Measurements from ENCODE around the gene HS3ST3A1. TPM values are rescaled to one million over a fixed set of nuclear protein-coding genes. Genes with fewer than 3 reads are reported as not detected.

HS3ST3A1 gene
- total RNA-seq, 1 donor from 2014 or later: 8.6 TPM

DNA sequence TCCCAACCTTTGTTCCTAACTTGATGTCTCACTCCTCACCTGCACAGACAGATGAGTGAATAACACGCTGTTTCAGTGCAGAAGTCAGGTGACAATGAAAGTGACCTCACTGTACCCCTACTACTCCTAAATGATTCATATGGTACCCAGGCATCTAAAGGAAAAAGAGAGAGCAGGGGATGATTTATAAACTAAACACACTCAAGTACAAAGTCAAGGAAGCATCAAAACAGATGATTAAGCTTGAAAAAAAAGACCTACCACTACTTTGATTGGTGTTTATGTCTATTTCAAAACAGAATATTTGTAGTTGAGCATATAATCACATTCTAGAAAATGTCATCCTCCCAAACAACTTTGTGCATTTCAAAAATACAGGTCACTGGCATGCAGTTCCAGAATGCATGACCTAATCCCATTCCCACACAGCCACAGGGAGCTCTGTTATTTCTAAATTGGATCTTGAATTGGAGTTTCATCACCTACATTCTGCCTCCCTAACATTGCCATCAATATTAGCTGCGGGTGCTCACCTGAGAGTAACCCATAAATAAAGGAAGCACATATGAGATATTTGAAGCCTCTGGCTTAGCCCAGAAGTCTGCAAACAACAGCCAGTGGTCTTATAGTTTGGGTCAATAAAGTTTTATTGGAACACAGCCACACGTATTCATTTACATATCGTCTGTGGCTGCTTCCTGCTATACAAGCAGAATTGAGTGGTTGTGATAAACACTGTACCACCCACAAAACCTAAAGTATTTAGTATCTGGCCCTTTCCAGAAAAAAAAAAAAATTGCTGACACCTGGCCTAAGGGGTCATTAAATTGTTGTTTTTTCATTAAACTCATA, 14.0 kb downstream of the HS3ST3A1 start:
- DNase-seq (ENCODE audit: extremely low spot score in 2 of 2): no peak
- Histone ChIP-seq H3K27me3 (no peaks in the 10 kb centered on the region), H3K4me1 (peaks cover 5% of the 10 kb centered on the region), H3K9me3 (no peaks in the 10 kb centered on the region), H3K27ac (no peak overlapping the region), H3K4me3 (no peak overlapping the region), H3K36me3 (no peaks in the 10 kb centered on the region)
- intact Hi-C loops (cut with DNase I): loop anchor here (5.0 kb wide), 1 partner anchor 1500 kb away; no protein-coding TSS in a partner anchor
- no peak for TF ChIP-seq POLR2AphosphoS5 (IDR thresholded peaks at IDR 0.05; ENCODE audit: insufficient read depth in 1 of 2, low read depth in 1 of 2)
- no peak for TF ChIP-seq POLR2A (IDR thresholded peaks at IDR 0.05)
- TF ChIP-seq, protein P1, sequence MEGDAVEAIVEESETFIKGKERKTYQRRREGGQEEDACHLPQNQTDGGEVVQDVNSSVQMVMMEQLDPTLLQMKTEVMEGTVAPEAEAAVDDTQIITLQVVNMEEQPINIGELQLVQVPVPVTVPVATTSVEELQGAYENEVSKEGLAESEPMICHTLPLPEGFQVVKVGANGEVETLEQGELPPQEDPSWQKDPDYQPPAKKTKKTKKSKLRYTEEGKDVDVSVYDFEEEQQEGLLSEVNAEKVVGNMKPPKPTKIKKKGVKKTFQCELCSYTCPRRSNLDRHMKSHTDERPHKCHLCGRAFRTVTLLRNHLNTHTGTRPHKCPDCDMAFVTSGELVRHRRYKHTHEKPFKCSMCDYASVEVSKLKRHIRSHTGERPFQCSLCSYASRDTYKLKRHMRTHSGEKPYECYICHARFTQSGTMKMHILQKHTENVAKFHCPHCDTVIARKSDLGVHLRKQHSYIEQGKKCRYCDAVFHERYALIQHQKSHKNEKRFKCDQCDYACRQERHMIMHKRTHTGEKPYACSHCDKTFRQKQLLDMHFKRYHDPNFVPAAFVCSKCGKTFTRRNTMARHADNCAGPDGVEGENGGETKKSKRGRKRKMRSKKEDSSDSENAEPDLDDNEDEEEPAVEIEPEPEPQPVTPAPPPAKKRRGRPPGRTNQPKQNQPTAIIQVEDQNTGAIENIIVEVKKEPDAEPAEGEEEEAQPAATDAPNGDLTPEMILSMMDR (IDR thresholded peaks at IDR 0.05): no peak

DNA sequence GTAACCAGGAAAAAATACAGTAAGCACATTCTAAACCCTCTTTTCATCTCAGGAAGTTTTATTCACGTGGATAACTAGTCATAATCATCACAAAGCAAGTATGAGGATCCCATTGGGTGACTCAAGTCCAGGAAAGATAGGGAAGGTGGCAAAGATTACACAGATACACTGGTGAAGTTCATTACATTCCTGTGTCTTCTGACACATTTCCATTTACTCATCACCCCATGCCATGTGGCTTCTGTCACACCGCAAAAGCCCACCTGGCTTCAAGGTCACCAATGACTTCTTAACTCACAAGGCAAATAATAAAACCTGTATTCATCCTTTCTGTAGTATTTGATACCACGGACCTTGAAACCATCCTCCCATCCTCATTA, 17.0 kb downstream of the HS3ST3A1 start:
- Histone ChIP-seq H3K27me3 (no peaks in the 10 kb centered on the region), H3K4me1 (peaks cover 5% of the 10 kb centered on the region), H3K4me3 (no peak overlapping the region), H3K27ac (no peak overlapping the region), H3K9me3 (no peaks in the 10 kb centered on the region), H3K36me3 (no peaks in the 10 kb centered on the region)
- intact Hi-C loops (cut with DNase I): loop anchor here (5.0 kb wide), 1 partner anchor 1503 kb away; no protein-coding TSS in a partner anchor
- TF ChIP-seq, protein P1 (IDR thresholded peaks at IDR 0.05): no peak
- TF ChIP-seq POLR2A (IDR thresholded peaks at IDR 0.05) (no peak), POLR2AphosphoS5 (IDR thresholded peaks at IDR 0.05; ENCODE audit: insufficient read depth in 1 of 2, low read depth in 1 of 2) (no peak)
- no peak for DNase-seq (ENCODE audit: extremely low spot score in 2 of 2)

GRCh38 chr17:13583996-13584700, 17.6 kb downstream of the HS3ST3A1 start:
- TF ChIP-seq POLR2AphosphoS5 (IDR thresholded peaks at IDR 0.05; ENCODE audit: insufficient read depth in 1 of 2, low read depth in 1 of 2) (no peak), POLR2A (IDR thresholded peaks at IDR 0.05) (no peak)
- TF ChIP-seq, protein P1 (IDR thresholded peaks at IDR 0.05): no peak
- H3K4me3 ChIP-seq: no peak overlapping the region
- intact Hi-C loops (cut with DNase I): no loop called here

GRCh38 chr17:13582776-13583547, 18.8 kb downstream of the HS3ST3A1 start:
- no peaks in the 10 kb centered on the region for H3K4me1 ChIP-seq
- H3K36me3 ChIP-seq: no peaks in the 10 kb centered on the region
- no peaks in the 10 kb centered on the region for H3K9me3 ChIP-seq
- no peak overlapping the region for H3K27ac ChIP-seq
- DNase-seq (ENCODE audit: extremely low spot score in 2 of 2): no peak
- TF ChIP-seq POLR2AphosphoS5 (IDR thresholded peaks at IDR 0.05; ENCODE audit: insufficient read depth in 1 of 2, low read depth in 1 of 2) (no peak), POLR2A (IDR thresholded peaks at IDR 0.05) (no peak)
- TF ChIP-seq, protein P1 (IDR thresholded peaks at IDR 0.05): no peak
- intact Hi-C loops (cut with DNase I): no loop called here
- H3K27me3 ChIP-seq: no peaks in the 10 kb centered on the region
- H3K4me3 ChIP-seq: no peak overlapping the region

More at GRCh38 chr17:13583996-13584700, 17.6 kb downstream of the HS3ST3A1 start:
- Histone ChIP-seq H3K27ac (no peak overlapping the region), H3K9me3 (no peaks in the 10 kb centered on the region), H3K27me3 (no peaks in the 10 kb centered on the region), H3K36me3 (no peaks in the 10 kb centered on the region), H3K4me1 (no peaks in the 10 kb centered on the region)
- DNase-seq (ENCODE audit: extremely low spot score in 2 of 2): no peak

Data from vagina (tissue), 2 donors.